ENCODE measurements around the gene ADGRL2. TPM values are rescaled to one million over a fixed set of nuclear protein-coding genes. Genes with fewer than 3 reads are reported as not detected.

ADGRL2 gene
- total and polyA plus RNA-seq, 2 of the 4 experiments (the other 2 are of a cell fraction): 17.0 to 42.7 TPM

DNA sequence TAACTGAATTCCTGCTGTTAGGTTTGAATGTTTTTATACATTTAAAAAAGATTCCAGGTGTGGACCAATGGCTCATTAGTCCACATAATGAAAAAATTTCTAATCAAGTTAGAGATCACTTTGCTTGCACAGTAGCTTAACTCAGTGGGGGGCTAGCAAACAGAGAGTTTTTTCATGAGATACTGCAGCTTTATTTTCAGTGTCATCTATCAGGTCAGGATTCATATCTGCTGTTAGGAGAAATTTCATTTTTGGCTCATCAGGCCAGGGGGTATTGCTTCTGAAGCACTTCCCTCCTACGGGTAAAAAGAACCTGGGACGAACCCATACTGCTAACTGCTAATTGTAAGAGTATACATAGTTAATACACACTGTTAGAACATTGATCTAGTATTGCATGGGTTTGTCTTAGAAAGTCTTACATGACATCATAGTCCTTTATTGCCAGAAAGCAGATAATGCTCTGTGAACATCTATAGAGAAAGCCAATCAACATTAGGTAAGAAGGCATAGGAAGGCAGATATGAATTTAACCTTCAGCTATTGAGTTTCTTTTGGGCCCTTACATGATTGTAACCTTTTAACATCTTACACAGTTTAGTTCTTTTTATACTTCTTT lies 38.0 kb downstream of the ADGRL2 start:
- Histone ChIP-seq H4K5ac (ENCODE audit: low read depth, low read length) (no peak overlapping the region), H4K91ac (ENCODE audit: insufficient read depth, low read depth, low read length) (no peak overlapping the region), H4K8ac (ENCODE audit: low read depth in 2 of 2, low read length in 2 of 2) (no peak overlapping the region), H3K4me3 (ENCODE audit: insufficient read depth, low read depth, low read length) (no peak overlapping the region), H3K79me1 (ENCODE audit: low read depth in 1 of 2, low read length in 2 of 2) (no peaks in the 10 kb centered on the region; a peak in 1 of 4 replicates), H3K18ac (ENCODE audit: low read depth, low read length) (no peak overlapping the region), H3K4me1 (ENCODE audit: control insufficient read depth, insufficient read depth, low read length) (peaks cover 5% of the 10 kb centered on the region), H2AFZ (replicated peaks; ENCODE audit: low read length, poor library complexity) (no peak overlapping the region), H3K9ac (ENCODE audit: low read depth, low read length) (no peak overlapping the region), H2BK15ac (ENCODE audit: low read depth, low read length) (no peak overlapping the region), H3K56ac (ENCODE audit: extremely low read depth, insufficient read depth, low read length) (no peak overlapping the region), H2BK120ac (ENCODE audit: low read depth, low read length) (no peak overlapping the region), H3K9me1 (ENCODE audit: insufficient read depth, low read length) (no peaks in the 10 kb centered on the region; the same call in 1 of the 2 replicates), H3K4ac (ENCODE audit: low read depth, low read length) (no peak overlapping the region), H3K36me3 (ENCODE audit: control insufficient read depth, insufficient read depth, low read length) (no peaks in the 10 kb centered on the region), H2AK9ac (replicated peaks; ENCODE audit: low read depth, low read length, poor library complexity) (no peak overlapping the region), H3K27ac (ENCODE audit: insufficient read depth, low read length) (no peak overlapping the region), H2BK20ac (ENCODE audit: low read depth, low read length) (no peak overlapping the region), H3K4me2 (ENCODE audit: low read depth, low read length) (no peak overlapping the region), H3K27me3 (ENCODE audit: control insufficient read depth, insufficient read depth, low read length) (peaks cover 4% of the 10 kb centered on the region; the same call in 1 of the 2 replicates), H3K9me3 (ENCODE audit: control insufficient read depth, insufficient read depth, low read length) (no peaks in the 10 kb centered on the region), H3K23ac (ENCODE audit: low read depth, low read length) (no peak overlapping the region), H2BK5ac (ENCODE audit: low read depth, low read length, poor library complexity, severe bottlenecking) (no peak overlapping the region), H3K14ac (replicated peaks; ENCODE audit: low read depth, low read length) (no peak overlapping the region), H4K20me1 (ENCODE audit: insufficient read depth, low read length) (no peaks in the 10 kb centered on the region; the same call in 1 of the 2 replicates), H2AK5ac (ENCODE audit: low read depth, low read length) (no peak overlapping the region)
- POLR2A ChIA-PET (ENCODE audit: unreplicated experiment): no interaction called here
- dilution Hi-C loops (cut with HindIII; ENCODE audit: low sequenced_read_pairs, unreplicated experiment): no loop called here
- DNase-seq (no peak), ATAC-seq (ENCODE audit: low read depth) (no peak)
- intact Hi-C loops (cut with micrococcal nuclease): no loop called here
- CTCF ChIA-PET: no interaction called here
- in situ Hi-C loops (cut with MboI; ENCODE audit: low sequenced_read_pairs): no loop called here
- BruUV-seq (replicated peaks): no TSS peak
- WGBS, 2 experiments (ENCODE audit: extremely low coverage in 2 of 2, insufficient read length in 1 of 2): no CpG with 5 or more reads among the region's 2 CpGs
- TF ChIP-seq RAD21 (IDR thresholded peaks at IDR 0.05; ENCODE audit: low read length) (no peak), MXI1 (IDR thresholded peaks at IDR 0.05; ENCODE audit: borderline replicate concordance, low read depth, low read length) (no peak), FOS (IDR thresholded peaks at IDR 0.05; ENCODE audit: low read depth, low read length) (no peak), MAFK (IDR thresholded peaks at IDR 0.05; ENCODE audit: low read depth, low read length) (no peak), RCOR1 (IDR thresholded peaks at IDR 0.05; ENCODE audit: insufficient replicate concordance, low read length) (no peak), POLR2A (IDR thresholded peaks at IDR 0.05; ENCODE audit: low read depth, low read length) (no peak), NFE2L2 (IDR thresholded peaks at IDR 0.05; ENCODE audit: low read depth, low read length) (no peak), CHD1 (IDR thresholded peaks at IDR 0.05; ENCODE audit: low read depth, low read length) (no peak), BHLHE40 (IDR thresholded peaks at IDR 0.05; ENCODE audit: low read depth, low read length) (no peak), CEBPB (IDR thresholded peaks at IDR 0.05; ENCODE audit: low read depth, low read length) (no peak), MAZ (IDR thresholded peaks at IDR 0.05; ENCODE audit: borderline replicate concordance, low read depth, low read length) (no peak), SMC3 (IDR thresholded peaks at IDR 0.05; ENCODE audit: low read depth, low read length) (no peak), RFX5 (IDR thresholded peaks at IDR 0.05; ENCODE audit: low read depth, low read length) (no peak)
- TF ChIP-seq, protein P1, sequence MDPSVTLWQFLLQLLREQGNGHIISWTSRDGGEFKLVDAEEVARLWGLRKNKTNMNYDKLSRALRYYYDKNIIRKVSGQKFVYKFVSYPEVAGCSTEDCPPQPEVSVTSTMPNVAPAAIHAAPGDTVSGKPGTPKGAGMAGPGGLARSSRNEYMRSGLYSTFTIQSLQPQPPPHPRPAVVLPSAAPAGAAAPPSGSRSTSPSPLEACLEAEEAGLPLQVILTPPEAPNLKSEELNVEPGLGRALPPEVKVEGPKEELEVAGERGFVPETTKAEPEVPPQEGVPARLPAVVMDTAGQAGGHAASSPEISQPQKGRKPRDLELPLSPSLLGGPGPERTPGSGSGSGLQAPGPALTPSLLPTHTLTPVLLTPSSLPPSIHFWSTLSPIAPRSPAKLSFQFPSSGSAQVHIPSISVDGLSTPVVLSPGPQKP (IDR thresholded peaks at IDR 0.05; ENCODE audit: borderline replicate concordance, low read depth, low read length): no peak
- TF ChIP-seq, protein P2, sequence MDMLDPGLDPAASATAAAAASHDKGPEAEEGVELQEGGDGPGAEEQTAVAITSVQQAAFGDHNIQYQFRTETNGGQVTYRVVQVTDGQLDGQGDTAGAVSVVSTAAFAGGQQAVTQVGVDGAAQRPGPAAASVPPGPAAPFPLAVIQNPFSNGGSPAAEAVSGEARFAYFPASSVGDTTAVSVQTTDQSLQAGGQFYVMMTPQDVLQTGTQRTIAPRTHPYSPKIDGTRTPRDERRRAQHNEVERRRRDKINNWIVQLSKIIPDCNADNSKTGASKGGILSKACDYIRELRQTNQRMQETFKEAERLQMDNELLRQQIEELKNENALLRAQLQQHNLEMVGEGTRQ (IDR thresholded peaks at IDR 0.05; ENCODE audit: low read depth, low read length): no peak
- TF ChIP-seq, protein P3, sequence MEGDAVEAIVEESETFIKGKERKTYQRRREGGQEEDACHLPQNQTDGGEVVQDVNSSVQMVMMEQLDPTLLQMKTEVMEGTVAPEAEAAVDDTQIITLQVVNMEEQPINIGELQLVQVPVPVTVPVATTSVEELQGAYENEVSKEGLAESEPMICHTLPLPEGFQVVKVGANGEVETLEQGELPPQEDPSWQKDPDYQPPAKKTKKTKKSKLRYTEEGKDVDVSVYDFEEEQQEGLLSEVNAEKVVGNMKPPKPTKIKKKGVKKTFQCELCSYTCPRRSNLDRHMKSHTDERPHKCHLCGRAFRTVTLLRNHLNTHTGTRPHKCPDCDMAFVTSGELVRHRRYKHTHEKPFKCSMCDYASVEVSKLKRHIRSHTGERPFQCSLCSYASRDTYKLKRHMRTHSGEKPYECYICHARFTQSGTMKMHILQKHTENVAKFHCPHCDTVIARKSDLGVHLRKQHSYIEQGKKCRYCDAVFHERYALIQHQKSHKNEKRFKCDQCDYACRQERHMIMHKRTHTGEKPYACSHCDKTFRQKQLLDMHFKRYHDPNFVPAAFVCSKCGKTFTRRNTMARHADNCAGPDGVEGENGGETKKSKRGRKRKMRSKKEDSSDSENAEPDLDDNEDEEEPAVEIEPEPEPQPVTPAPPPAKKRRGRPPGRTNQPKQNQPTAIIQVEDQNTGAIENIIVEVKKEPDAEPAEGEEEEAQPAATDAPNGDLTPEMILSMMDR (conservative IDR thresholded peaks at IDR 0.05; ENCODE audit: low read depth, low read length): no peak

All from IMR-90 (cell line).